Stimulated activated memory B cell treated with anti-CD40 and anti-IgM and Interleukin-4, amounts not matched to agents 10 μg/mL and 1 μg/mL and 100 μg/mL, for 72 hours (primary cell): ENCODE measurements around the gene ABCA8.
"Not testable (repeated sequence)": the region's sequence is repeated elsewhere in the genome, so short reads cannot be mapped to it uniquely, and the experiment has no call there.

Source experiments
- ATAC-seq: fragments of 150-1000 bp; cut with Tn5 transposase; 2 replicates; pipeline ENCODE4 v1.10.0; 2021
- H3K27ac Mint-ChIP-seq: one replicate; pipeline ENCODE4 v1.8.0; 2022; ENCODE audit warnings: mild to moderate bottlenecking, mixed read lengths
- H3K27me3 Mint-ChIP-seq: one replicate; pipeline ENCODE4 v1.8.0; 2022; ENCODE audit warnings: mixed read lengths
- H3K36me3 Mint-ChIP-seq: one replicate; pipeline ENCODE4 v1.8.0; 2022; ENCODE audit warnings: mixed read lengths
- H3K4me1 Mint-ChIP-seq: one replicate; pipeline ENCODE4 v1.8.0; 2022; ENCODE audit warnings: mixed read lengths
- H3K4me3 Mint-ChIP-seq: one replicate; pipeline ENCODE4 v1.8.0; 2022; ENCODE audit warnings: mild to moderate bottlenecking, moderate library complexity, mixed read lengths
- H3K9me3 Mint-ChIP-seq: one replicate; pipeline ENCODE4 v1.8.0; 2022; ENCODE audit warnings: mixed read lengths

The ABCA8 gene

GRCh38 chr17:68831170-68831569, 124.0 kb downstream of the ABCA8 start:
- Mint-ChIP-seq H3K4me1 (peaks cover 13% of the 10 kb centered on the region), H3K27me3 (peaks cover 38% of the 10 kb centered on the region), H3K4me3 (no peak overlapping the region)

GRCh38 chr17:68830313-68830712, 124.9 kb downstream of the ABCA8 start:
- Mint-ChIP-seq H3K27me3 (peaks cover 31% of the 10 kb centered on the region), H3K4me1 (peaks cover 8% of the 10 kb centered on the region), H3K4me3 (no peak overlapping the region), H3K36me3 (no peaks in the 10 kb centered on the region), H3K9me3 (peaks cover 3% of the 10 kb centered on the region), H3K27ac (no peak overlapping the region)
- ATAC-seq = no peak

More at GRCh38 chr17:68831170-68831569, 124.0 kb downstream of the ABCA8 start:
- no peak overlapping the region for H3K27ac Mint-ChIP-seq
- no peaks in the 10 kb centered on the region for H3K36me3 Mint-ChIP-seq
- peaks cover 3% of the 10 kb centered on the region for H3K9me3 Mint-ChIP-seq
- ATAC-seq = no peak

GRCh38 chr17:68829211-68829610, 126.0 kb downstream of the ABCA8 start:
- no peaks in the 10 kb centered on the region for H3K36me3 Mint-ChIP-seq
- no peak overlapping the region for H3K27ac Mint-ChIP-seq
- no peaks in the 10 kb centered on the region for H3K4me1 Mint-ChIP-seq
- peaks cover 23% of the 10 kb centered on the region for H3K27me3 Mint-ChIP-seq
- H3K4me3 Mint-ChIP-seq = no peak overlapping the region
- no peak for ATAC-seq
- no peaks in the 10 kb centered on the region for H3K9me3 Mint-ChIP-seq

- Mint-ChIP-seq H3K4me1 (no peaks in the 10 kb centered on the region), H3K27me3 (no peaks in the 10 kb centered on the region), H3K4me3 (no peak overlapping the region), H3K9me3 (no peaks in the 10 kb centered on the region), H3K36me3 (no peaks in the 10 kb centered on the region), H3K27ac (no peak overlapping the region)
- ATAC-seq = no peak
Measured at GRCh38 chr17:68824707-68825106, 130.5 kb downstream of the ABCA8 start.

GRCh38 chr17:68824185-68824584, 131.0 kb downstream of the ABCA8 start:
- not testable (repeated sequence) for H3K9me3 Mint-ChIP-seq, H3K27me3 Mint-ChIP-seq, H3K27ac Mint-ChIP-seq, H3K4me3 Mint-ChIP-seq, ATAC-seq, H3K4me1 Mint-ChIP-seq, H3K36me3 Mint-ChIP-seq

GRCh38 chr17:68822719-68823289, 132.4 kb downstream of the ABCA8 start:
- H3K27me3 Mint-ChIP-seq = no peaks in the 10 kb centered on the region
- no peak overlapping the region for H3K4me3 Mint-ChIP-seq
- peak; percentile 59 for ATAC-seq
- no peaks in the 10 kb centered on the region for H3K4me1 Mint-ChIP-seq
- H3K27ac Mint-ChIP-seq = no peak overlapping the region
- H3K9me3 Mint-ChIP-seq = no peaks in the 10 kb centered on the region
- no peaks in the 10 kb centered on the region for H3K36me3 Mint-ChIP-seq

- Mint-ChIP-seq H3K9me3 (no peaks in the 10 kb centered on the region), H3K36me3 (no peaks in the 10 kb centered on the region), H3K27ac (no peak overlapping the region), H3K27me3 (no peaks in the 10 kb centered on the region), H3K4me1 (no peaks in the 10 kb centered on the region), H3K4me3 (no peak overlapping the region)
- no peak for ATAC-seq
Measured at GRCh38 chr17:68821860-68822696, 133.1 kb downstream of the ABCA8 start.

GRCh38 chr17:68820825-68821481, 134.2 kb downstream of the ABCA8 start:
- H3K27ac Mint-ChIP-seq = no peak overlapping the region
- no peak for ATAC-seq
- no peaks in the 10 kb centered on the region for H3K4me1 Mint-ChIP-seq
- no peak overlapping the region for H3K4me3 Mint-ChIP-seq
- H3K36me3 Mint-ChIP-seq = no peaks in the 10 kb centered on the region
- no peaks in the 10 kb centered on the region for H3K9me3 Mint-ChIP-seq
- no peaks in the 10 kb centered on the region for H3K27me3 Mint-ChIP-seq

- Mint-ChIP-seq H3K9me3 (no peaks in the 10 kb centered on the region), H3K4me1 (no peaks in the 10 kb centered on the region), H3K27ac (no peak overlapping the region), H3K36me3 (no peaks in the 10 kb centered on the region), H3K4me3 (no peak overlapping the region), H3K27me3 (no peaks in the 10 kb centered on the region)
- no peak for ATAC-seq
Measured at GRCh38 chr17:68820476-68820824, 134.7 kb downstream of the ABCA8 start.

- H3K27ac Mint-ChIP-seq = no peak overlapping the region
- H3K4me1 Mint-ChIP-seq = no peaks in the 10 kb centered on the region
- no peak overlapping the region for H3K4me3 Mint-ChIP-seq
- no peaks in the 10 kb centered on the region for H3K27me3 Mint-ChIP-seq
- H3K36me3 Mint-ChIP-seq = no peaks in the 10 kb centered on the region
- no peak for ATAC-seq
- H3K9me3 Mint-ChIP-seq = no peaks in the 10 kb centered on the region
Measured at GRCh38 chr17:68819465-68819864, 135.7 kb downstream of the ABCA8 start.
